Keratinocyte (primary cell): ENCODE measurements around the gene PLXND1. TPM values are rescaled to one million over a fixed set of nuclear protein-coding genes. Genes with fewer than 3 reads are reported as not detected.

Experiments used
- DNase-seq: peaks from one replicate; pipeline ENCODE4 v3.0.0-alpha.2; 2011; ENCODE audit warnings: low read depth, missing footprints, low spot score
- FAIRE-seq: peaks from 2 replicates; lab custom pipeline; 2011; peaks lifted over from hg19 to GRCh38; lab: Jason Lieb, UNC
- H2AFZ ChIP-seq: 2 replicates; pipeline ENCODE4 v1.6.0; 2012; ENCODE audit warnings: low read length, control low read depth, inconsistent platforms; ENCODE audit not compliant: control insufficient read depth
- H3K27ac ChIP-seq: 2 replicates; pipeline ENCODE4 v1.5.1; 2011; ENCODE audit warnings: low read length; ENCODE audit not compliant: control insufficient read depth, insufficient read depth
- H3K27me3 ChIP-seq: 3 replicates; pipeline ENCODE4 v1.6.0; 2011; ENCODE audit warnings: low read length; ENCODE audit not compliant: control insufficient read depth, insufficient read depth; ENCODE audit errors: extremely low read depth
- H3K36me3 ChIP-seq, 2 experiments: 2 replicates in 1 of 2; 3 replicates in 1 of 2; pipeline ENCODE4 v1.5.1; 2011; ENCODE audit warnings: low read length in 2 of 2, mild to moderate bottlenecking in 1 of 2; ENCODE audit not compliant: control insufficient read depth in 2 of 2, insufficient read depth in 2 of 2; ENCODE audit errors: extremely low read depth in 1 of 2
- H3K4me1 ChIP-seq: 3 replicates; pipeline ENCODE4 v1.5.1; 2011; ENCODE audit warnings: low read length; ENCODE audit not compliant: control insufficient read depth, insufficient read depth; ENCODE audit errors: extremely low read depth
- H3K4me2 ChIP-seq: 3 replicates; pipeline ENCODE4 v1.6.0; 2011; ENCODE audit warnings: low read depth, low read length; ENCODE audit not compliant: control insufficient read depth, insufficient read depth; ENCODE audit errors: extremely low read depth
- H3K4me3 ChIP-seq, 3 experiments: fragments of 200-600 bp in 1 of 3; sonication (generic) in 1 of 3; 2 replicates in 2 of 3; 3 replicates in 1 of 3; pipeline ENCODE4 v1.5.1; 2011 to 2016; ENCODE audit warnings: low read length in 3 of 3, mild to moderate bottlenecking in 3 of 3, control low read depth in 2 of 3, inconsistent platforms in 1 of 3, low read depth in 1 of 3, mixed read lengths in 1 of 3, mixed run types in 1 of 3, moderate library complexity in 1 of 3; ENCODE audit not compliant: control insufficient read depth in 2 of 3, insufficient read depth in 2 of 3; ENCODE audit errors: extremely low read depth in 1 of 3
- H3K79me2 ChIP-seq: 2 replicates; pipeline ENCODE4 v1.6.0; 2012; ENCODE audit warnings: low read length; ENCODE audit not compliant: control insufficient read depth, insufficient read depth
- H3K9ac ChIP-seq: 3 replicates; pipeline ENCODE4 v1.6.0; 2011; ENCODE audit warnings: low read length; ENCODE audit not compliant: control insufficient read depth, insufficient read depth; ENCODE audit errors: extremely low read depth
- H3K9me1 ChIP-seq: 3 replicates; pipeline ENCODE4 v1.6.0; 2011; ENCODE audit warnings: low read length; ENCODE audit not compliant: control insufficient read depth, insufficient read depth; ENCODE audit errors: extremely low read depth
- H3K9me3 ChIP-seq: 2 replicates; pipeline ENCODE4 v1.5.1; 2012; ENCODE audit warnings: low read depth, low read length; ENCODE audit not compliant: control insufficient read depth
- H4K20me1 ChIP-seq: 3 replicates; pipeline ENCODE4 v1.6.0; 2011; ENCODE audit warnings: low read length; ENCODE audit not compliant: control insufficient read depth, insufficient read depth; ENCODE audit errors: extremely low read depth
- CTCF ChIP-seq, 3 experiments: IDR thresholded peaks in 1 of 3; conservative IDR thresholded peaks in 1 of 3; optimal IDR thresholded peaks in 1 of 3; 2 replicates in 2 of 3; 3 replicates in 1 of 3; pipeline versions ENCODE3 to v1.5.1; 2011; ENCODE audit warnings: low read length in 3 of 3, mild to moderate bottlenecking in 3 of 3, moderate library complexity in 2 of 3, control low read depth in 1 of 3, inconsistent platforms in 1 of 3; ENCODE audit not compliant: insufficient read depth in 2 of 3; ENCODE audit errors: extremely low read depth in 1 of 3
- EZH2 ChIP-seq: IDR thresholded peaks from one replicate; pipeline ENCODE4 v1.6.1; 2012; ENCODE audit warnings: inconsistent platforms, mild to moderate bottlenecking, low read length, moderate library complexity
- dilution Hi-C: fragments of 300-500 bp; cut with MboI; formaldehyde crosslinking; loops from one replicate; pipeline ENCODE4 v1.7.0; 2020; ENCODE audit warnings: low sequenced_read_pairs; ENCODE audit not compliant: extremely low pct_ligation_motif_present
- polyA plus RNA-seq, 5 experiments: library from polyadenylated mRNA; depleted of rRNA in 3 of 5; stranded (reverse) in 3 of 5; stranded (forward) in 1 of 5; unstranded in 1 of 5; fragments of >200 nt; gene quantifications; 1 replicate in 1 of 5; 2 replicates in 3 of 5; 3 replicates in 1 of 5; pipeline versions ENCODE4 v1.2.1 to v1.2.3, GENCODE V29; 2011 to 2012; ENCODE audit warnings: missing spikeins in 2 of 5, low read depth in 1 of 5, low replicate concordance in 1 of 5

Gene PLXND1
- polyA plus RNA-seq, 1 donor (not counting 4 experiments of a cell fraction or from before 2014, with no cell fraction given): 0.09 TPM

GRCh38 chr3:129615751-129616281 lies 9.3 kb upstream of the PLXND1 start:
- no peak for TF ChIP-seq EZH2
- TF ChIP-seq CTCF (optimal IDR thresholded peaks at IDR 0.05 in 1 of 3, IDR thresholded peaks at IDR 0.05 in 1 of 3, conservative IDR thresholded peaks at IDR 0.05 in 1 of 3; ENCODE audit: extremely low read depth in 1 of 3, insufficient read depth in 2 of 3, low read length in 3 of 3): no peak
- H3K9ac ChIP-seq: no peak overlapping the region
- no peaks in the 10 kb centered on the region for H3K27me3 ChIP-seq
- H3K4me2 ChIP-seq: no peak overlapping the region
- no peaks in the 10 kb centered on the region for H3K36me3 ChIP-seq
- H3K9me3 ChIP-seq: no peaks in the 10 kb centered on the region
- no peak overlapping the region for H3K27ac ChIP-seq
- no peaks in the 10 kb centered on the region for H3K4me1 ChIP-seq
- no peak overlapping the region for H3K4me3 ChIP-seq
- H2AFZ ChIP-seq: no peak overlapping the region
- no peaks in the 10 kb centered on the region for H4K20me1 ChIP-seq
- dilution Hi-C loops: no loop called here
- DNase-seq (no peak), FAIRE-seq (no peak)
- H3K79me2 ChIP-seq: no peaks in the 10 kb centered on the region
- no peaks in the 10 kb centered on the region for H3K9me1 ChIP-seq

DNA sequence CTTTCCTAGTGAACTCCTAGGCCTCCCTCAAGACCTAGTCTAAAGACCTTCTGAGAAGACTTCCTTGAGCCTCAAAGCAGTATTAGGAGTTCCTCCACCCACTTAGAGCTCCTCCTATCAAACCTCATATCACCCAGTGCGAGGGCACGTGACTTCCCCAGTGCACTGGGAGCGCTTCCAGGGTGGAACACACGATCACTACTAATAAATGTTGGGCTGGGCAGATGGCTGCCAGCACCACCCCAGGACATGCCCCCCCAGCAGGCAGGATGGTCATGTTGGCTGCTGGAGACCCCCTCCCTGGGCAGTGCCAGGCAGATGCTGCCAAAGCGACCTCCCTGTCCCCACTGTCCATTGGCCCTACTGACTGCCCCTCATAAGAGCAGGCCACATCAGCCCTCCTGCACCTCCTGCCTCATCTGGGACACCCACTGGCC lies 8.5 kb upstream of the PLXND1 start:
- Histone ChIP-seq H4K20me1 (no peaks in the 10 kb centered on the region), H3K79me2 (no peaks in the 10 kb centered on the region), H3K4me1 (no peaks in the 10 kb centered on the region), H3K9me1 (no peaks in the 10 kb centered on the region), H3K27ac (no peak overlapping the region), H3K4me2 (no peak overlapping the region), H3K27me3 (peaks cover 4% of the 10 kb centered on the region), H3K4me3 (no peak overlapping the region), H3K9ac (no peak overlapping the region), H3K9me3 (no peaks in the 10 kb centered on the region), H2AFZ (no peak overlapping the region), H3K36me3 (no peaks in the 10 kb centered on the region)
- FAIRE-seq (no peak), DNase-seq (no peak)
- no peak for TF ChIP-seq CTCF (optimal IDR thresholded peaks at IDR 0.05 in 1 of 3, IDR thresholded peaks at IDR 0.05 in 1 of 3, conservative IDR thresholded peaks at IDR 0.05 in 1 of 3; ENCODE audit: extremely low read depth in 1 of 3, insufficient read depth in 2 of 3, low read length in 3 of 3)
- no peak for TF ChIP-seq EZH2
- dilution Hi-C loops: no loop called here
